ENCODE measurements around the gene PRDX4. TPM values are rescaled to one million over a fixed set of nuclear protein-coding genes. Genes with fewer than 3 reads are reported as not detected.

Gene PRDX4
- polyA plus RNA-seq, 1 donor (not counting 4 experiments of a cell fraction or from before 2014, with no cell fraction given) = 101 TPM

GRCh38 chrX:23666282-23666681, 1.0 kb upstream of the PRDX4 start:
- Histone ChIP-seq H3K36me3 (ENCODE audit: control insufficient read depth in 2 of 2, extremely low read depth in 1 of 2, insufficient read depth in 2 of 2, low read length in 2 of 2) (no peaks in the 10 kb centered on the region), H3K9me1 (ENCODE audit: control insufficient read depth, extremely low read depth, insufficient read depth, low read length) (no peaks in the 10 kb centered on the region), H3K9ac (ENCODE audit: control insufficient read depth, extremely low read depth, insufficient read depth, low read length) (no peak overlapping the region), H2AFZ (ENCODE audit: control insufficient read depth, low read length) (no peak overlapping the region), H3K27ac (ENCODE audit: control insufficient read depth, insufficient read depth, low read length) (no peak overlapping the region), H3K4me1 (ENCODE audit: control insufficient read depth, extremely low read depth, insufficient read depth, low read length) (peaks cover 3% of the 10 kb centered on the region), H3K9me3 (ENCODE audit: control insufficient read depth, low read depth, low read length) (no peaks in the 10 kb centered on the region), H3K4me3 (ENCODE audit: control insufficient read depth in 2 of 3, extremely low read depth in 1 of 3, insufficient read depth in 2 of 3, low read depth in 1 of 3, low read length in 3 of 3) (no peak overlapping the region), H4K20me1 (ENCODE audit: control insufficient read depth, extremely low read depth, insufficient read depth, low read length) (no peaks in the 10 kb centered on the region), H3K27me3 (ENCODE audit: control insufficient read depth, extremely low read depth, insufficient read depth, low read length) (no peaks in the 10 kb centered on the region), H3K79me2 (ENCODE audit: control insufficient read depth, insufficient read depth, low read length) (peaks cover 11% of the 10 kb centered on the region), H3K4me2 (ENCODE audit: control insufficient read depth, extremely low read depth, insufficient read depth, low read depth, low read length) (no peak overlapping the region)
- dilution Hi-C loops (cut with MboI; ENCODE audit: extremely low pct_ligation_motif_present, low sequenced_read_pairs) = no loop called here
- TF ChIP-seq EZH2 (IDR thresholded peaks at IDR 0.05; ENCODE audit: low read length) (no peak), CTCF (optimal IDR thresholded peaks at IDR 0.05 in 1 of 3, IDR thresholded peaks at IDR 0.05 in 1 of 3, conservative IDR thresholded peaks at IDR 0.05 in 1 of 3; ENCODE audit: extremely low read depth in 1 of 3, insufficient read depth in 2 of 3, low read length in 3 of 3) (no peak)
- FAIRE-seq = no peak
- no peak for DNase-seq (ENCODE audit: low read depth, low spot score)

GRCh38 chrX:23668335-23668734, 1.0 kb downstream of the PRDX4 start:
- Histone ChIP-seq H3K36me3 (ENCODE audit: control insufficient read depth in 2 of 2, extremely low read depth in 1 of 2, insufficient read depth in 2 of 2, low read length in 2 of 2) (peaks cover 0 to 2% of the 10 kb centered on the region in 2 experiments), H3K4me3 (ENCODE audit: control insufficient read depth in 2 of 3, extremely low read depth in 1 of 3, insufficient read depth in 2 of 3, low read depth in 1 of 3, low read length in 3 of 3) (peak overlapping the region; percentile 55 to 74 (median 57)), H2AFZ (ENCODE audit: control insufficient read depth, low read length) (no peak overlapping the region), H3K9ac (ENCODE audit: control insufficient read depth, extremely low read depth, insufficient read depth, low read length) (peak overlapping the region; percentile 85), H3K9me1 (ENCODE audit: control insufficient read depth, extremely low read depth, insufficient read depth, low read length) (no peaks in the 10 kb centered on the region), H3K27me3 (ENCODE audit: control insufficient read depth, extremely low read depth, insufficient read depth, low read length) (no peaks in the 10 kb centered on the region), H4K20me1 (ENCODE audit: control insufficient read depth, extremely low read depth, insufficient read depth, low read length) (no peaks in the 10 kb centered on the region), H3K4me1 (ENCODE audit: control insufficient read depth, extremely low read depth, insufficient read depth, low read length) (peaks cover 3% of the 10 kb centered on the region), H3K4me2 (ENCODE audit: control insufficient read depth, extremely low read depth, insufficient read depth, low read depth, low read length) (peak overlapping the region; percentile 87), H3K9me3 (ENCODE audit: control insufficient read depth, low read depth, low read length) (no peaks in the 10 kb centered on the region), H3K27ac (ENCODE audit: control insufficient read depth, insufficient read depth, low read length) (peak overlapping the region; percentile 64), H3K79me2 (ENCODE audit: control insufficient read depth, insufficient read depth, low read length) (peaks cover 11% of the 10 kb centered on the region)
- no peak for FAIRE-seq
- no peak for TF ChIP-seq CTCF (optimal IDR thresholded peaks at IDR 0.05 in 1 of 3, IDR thresholded peaks at IDR 0.05 in 1 of 3, conservative IDR thresholded peaks at IDR 0.05 in 1 of 3; ENCODE audit: extremely low read depth in 1 of 3, insufficient read depth in 2 of 3, low read length in 3 of 3)
- no peak for TF ChIP-seq EZH2 (IDR thresholded peaks at IDR 0.05; ENCODE audit: low read length)
- dilution Hi-C loops (cut with MboI; ENCODE audit: extremely low pct_ligation_motif_present, low sequenced_read_pairs) = no loop called here
- no peak for DNase-seq (ENCODE audit: low read depth, low spot score)

Data from keratinocyte (primary cell).